ENCODE measurements around the gene STIMATE.

Gene STIMATE

GRCh38 chr3:52831500-52832301 lies 65.6 kb downstream of the STIMATE start:
- ChIA-PET CTCF (interaction anchor here (0.6 to 2.2 kb wide), 4 partner anchors 11 to 87 kb away, joined by 3 to 8 read pairs (median 4); no protein-coding TSS in a partner anchor), POLR2A (interaction anchor here (0.5 to 0.6 kb wide), 2 partner anchors 60 to 155 kb away, joined by 3 to 4 read pairs; no protein-coding TSS in a partner anchor)
- H3K4me3 ChIP-seq (ENCODE audit: low read depth, low read length): no peak overlapping the region
- H3K4me1 ChIP-seq (ENCODE audit: control insufficient read depth, insufficient read depth, low read length): peaks cover 12% of the 10 kb centered on the region; the same call in 1 of the 2 replicates
- peaks cover 0 to 9% of the 10 kb centered on the region in 2 experiments; a peak in 1 of 3 replicates for H3K36me3 ChIP-seq (ENCODE audit: control insufficient read depth in 2 of 2, insufficient read depth in 1 of 2, low read length in 2 of 2)
- H3K27ac ChIP-seq (ENCODE audit: extremely low read depth, low read depth, low read length): no peak overlapping the region
- no peaks in the 10 kb centered on the region for H3K9me3 ChIP-seq (ENCODE audit: control insufficient read depth, insufficient read depth, low read depth, low read length)
- TF ChIP-seq ZNF626 (tag by site-specific recombination; IDR thresholded peaks at IDR 0.05) (no peak), OVOL3 (tag by site-specific recombination; IDR thresholded peaks at IDR 0.05) (no peak), ZNF133 (tag by site-specific recombination; IDR thresholded peaks at IDR 0.05) (no peak), PATZ1 (tag by site-specific recombination; IDR thresholded peaks at IDR 0.05) (peak; percentile 81; the same call in 1 of the 2 replicates), ZNF341 (tag by site-specific recombination; IDR thresholded peaks at IDR 0.05; ENCODE audit: low read depth) (0 out of 2 replicates have a peak, but pooled peaks have one; percentile 2), ZBTB7A (tag by site-specific recombination; IDR thresholded peaks at IDR 0.05; ENCODE audit: low read depth) (no peak), ZSCAN23 (tag by site-specific recombination; IDR thresholded peaks at IDR 0.05) (no peak), SP3 (tag by site-specific recombination; IDR thresholded peaks at IDR 0.05) (no peak), WT1 (tag by site-specific recombination; IDR thresholded peaks at IDR 0.05) (no peak), ZBTB44 (tag by site-specific recombination; IDR thresholded peaks at IDR 0.05) (no peak), ZNF423 (tag by site-specific recombination; IDR thresholded peaks at IDR 0.05) (no peak), ZNF664 (tag by site-specific recombination; IDR thresholded peaks at IDR 0.05) (no peak), TRIM28 (IDR thresholded peaks at IDR 0.05; ENCODE audit: borderline replicate concordance, low read length) (no peak), ZBTB6 (tag by site-specific recombination; IDR thresholded peaks at IDR 0.05) (peak; percentile 85), KLF8 (tag by site-specific recombination; IDR thresholded peaks at IDR 0.05) (no peak), GLIS2 (tag by site-specific recombination; IDR thresholded peaks at IDR 0.05) (peak; percentile 70), ZNF335 (tag by site-specific recombination; conservative IDR thresholded peaks at IDR 0.05) (peak; percentile 44), ZBTB48 (tag by site-specific recombination; IDR thresholded peaks at IDR 0.05) (peak; percentile 71), ZNF248 (tag by site-specific recombination; IDR thresholded peaks at IDR 0.05) (no peak), ZNF843 (tag by site-specific recombination; IDR thresholded peaks at IDR 0.05) (no peak), IKZF3 (tag by site-specific recombination; IDR thresholded peaks at IDR 0.05) (no peak), SALL2 (tag by site-specific recombination; IDR thresholded peaks at IDR 0.05; ENCODE audit: borderline replicate concordance) (no peak), ZBTB21 (tag by site-specific recombination; IDR thresholded peaks at IDR 0.05) (no peak), ZNF701 (tag by site-specific recombination; IDR thresholded peaks at IDR 0.05) (no peak), ZNF221 (tag by site-specific recombination; IDR thresholded peaks at IDR 0.05; ENCODE audit: borderline replicate concordance) (no peak), KLF1 (tag by site-specific recombination; IDR thresholded peaks at IDR 0.05) (no peak), YY2 (tag by site-specific recombination; IDR thresholded peaks at IDR 0.05) (no peak), ZIC2 (tag by site-specific recombination; IDR thresholded peaks at IDR 0.05) (peak; percentile 65), ZNF398 (tag by site-specific recombination; IDR thresholded peaks at IDR 0.05) (peak; percentile 46), GLIS1 (tag by site-specific recombination; IDR thresholded peaks at IDR 0.05) (peak; percentile 52; the same call in 1 of the 2 replicates), ZFP41 (tag by site-specific recombination; IDR thresholded peaks at IDR 0.05; ENCODE audit: borderline replicate concordance) (no peak)

All from HEK293 (cell line).